Adrenal gland (tissue), 5 donors: ENCODE data around the gene APOB.

Experiments
- POLR2A ChIP-seq, 2 donors: fragments of 450-650 bp; IDR thresholded peaks; one replicate each; pipeline ENCODE4 v1.6.1; 2017; ENCODE audit warnings: antibody characterized with exemption in 2 of 2, mild to moderate bottlenecking in 2 of 2, moderate library complexity in 1 of 2
- TF ChIP-seq, protein P1 (sequence below), 6 experiments: fragments of 450-650 bp in 4 of 6; fragments of 200-600 bp in 2 of 6; sonication (generic) in 1 of 6; IDR thresholded peaks; 1 replicate in 5 of 6; 2 replicates in 1 of 6; pipeline versions ENCODE4 v1.5.1 to v1.8.0; 2016 to 2021; ENCODE audit warnings: antibody characterized with exemption in 6 of 6, mild to moderate bottlenecking in 2 of 6, moderate library complexity in 1 of 6
- donor health status: DM: no; HTN: no; CAD: no.

DNA sequence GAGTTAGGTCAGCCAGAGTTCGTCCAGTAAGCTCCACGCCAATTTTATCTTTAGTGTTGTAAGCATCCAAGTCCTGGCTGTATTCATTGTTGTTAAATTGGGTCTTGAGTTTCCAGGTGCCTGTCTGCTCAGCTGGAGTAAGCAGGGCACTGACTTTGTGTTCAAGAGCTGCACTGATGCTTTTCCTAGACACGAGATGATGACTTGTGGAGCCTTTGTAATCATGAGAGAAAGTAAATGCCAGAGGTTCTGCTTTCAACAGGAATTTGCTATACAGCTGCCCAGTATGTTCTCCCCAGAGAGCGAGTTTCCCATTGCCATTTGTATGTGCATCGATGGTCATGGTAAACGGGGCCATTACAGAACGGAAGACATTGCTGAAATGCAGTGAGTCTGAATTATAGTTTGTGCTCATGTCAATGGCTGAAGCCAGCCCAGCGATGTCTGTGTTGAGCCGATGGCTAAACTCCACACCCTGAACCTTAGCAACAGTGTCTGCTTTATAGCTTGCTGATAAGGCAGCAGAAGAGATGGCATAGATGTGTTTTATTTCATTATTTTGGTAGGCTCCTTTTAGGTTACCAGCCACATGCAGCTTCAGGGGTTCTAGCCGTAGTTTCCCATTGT lies 32.9 kb downstream of the APOB start:
- no peak for TF ChIP-seq POLR2A (IDR thresholded peaks at IDR 0.05)
- TF ChIP-seq, protein P1, sequence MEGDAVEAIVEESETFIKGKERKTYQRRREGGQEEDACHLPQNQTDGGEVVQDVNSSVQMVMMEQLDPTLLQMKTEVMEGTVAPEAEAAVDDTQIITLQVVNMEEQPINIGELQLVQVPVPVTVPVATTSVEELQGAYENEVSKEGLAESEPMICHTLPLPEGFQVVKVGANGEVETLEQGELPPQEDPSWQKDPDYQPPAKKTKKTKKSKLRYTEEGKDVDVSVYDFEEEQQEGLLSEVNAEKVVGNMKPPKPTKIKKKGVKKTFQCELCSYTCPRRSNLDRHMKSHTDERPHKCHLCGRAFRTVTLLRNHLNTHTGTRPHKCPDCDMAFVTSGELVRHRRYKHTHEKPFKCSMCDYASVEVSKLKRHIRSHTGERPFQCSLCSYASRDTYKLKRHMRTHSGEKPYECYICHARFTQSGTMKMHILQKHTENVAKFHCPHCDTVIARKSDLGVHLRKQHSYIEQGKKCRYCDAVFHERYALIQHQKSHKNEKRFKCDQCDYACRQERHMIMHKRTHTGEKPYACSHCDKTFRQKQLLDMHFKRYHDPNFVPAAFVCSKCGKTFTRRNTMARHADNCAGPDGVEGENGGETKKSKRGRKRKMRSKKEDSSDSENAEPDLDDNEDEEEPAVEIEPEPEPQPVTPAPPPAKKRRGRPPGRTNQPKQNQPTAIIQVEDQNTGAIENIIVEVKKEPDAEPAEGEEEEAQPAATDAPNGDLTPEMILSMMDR (IDR thresholded peaks at IDR 0.05), result no peak
